ENCODE data around the gene HEATR9.

The HEATR9 gene

DNA sequence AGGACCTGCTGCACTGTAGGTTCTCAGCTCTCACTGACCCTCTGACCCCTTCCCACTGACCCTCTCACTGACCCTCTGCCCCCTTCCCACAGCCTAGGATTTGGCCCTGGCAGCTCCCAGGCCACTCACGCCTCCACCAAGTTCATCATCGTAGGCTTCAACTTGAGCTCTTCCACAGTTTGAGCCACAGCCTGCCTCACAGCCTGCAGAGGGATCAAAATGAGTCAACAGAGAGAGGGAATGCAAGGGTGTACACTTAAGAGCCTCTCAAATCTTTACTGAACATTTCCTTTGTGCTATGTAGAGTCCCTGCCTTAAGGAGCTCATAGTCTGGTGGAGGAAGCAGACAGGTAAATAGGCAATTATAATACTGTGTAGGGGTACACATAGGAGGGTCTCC lies 12.1 kb downstream of the HEATR9 start:
- no peak for DNase-seq

DNA sequence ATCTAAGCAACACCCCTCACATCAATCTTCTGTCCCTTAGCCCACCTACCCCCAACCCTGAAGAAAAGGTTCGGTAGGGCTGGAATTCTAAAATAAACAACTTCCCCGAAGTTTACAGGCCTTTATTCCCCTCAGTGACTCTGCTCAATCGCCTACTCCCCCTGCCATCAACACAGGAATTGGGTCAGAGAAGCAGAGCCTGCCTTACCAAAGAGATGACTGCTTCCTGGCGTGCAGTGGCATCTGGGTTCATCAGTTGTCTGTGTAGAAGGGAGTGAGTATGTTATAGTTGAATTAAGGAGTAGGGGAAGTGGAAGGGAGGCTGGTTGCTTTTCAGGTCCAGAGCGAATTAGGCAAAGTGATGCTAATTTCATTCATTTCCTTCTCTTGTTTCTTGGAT lies 12.7 kb downstream of the HEATR9 start:
- DNase-seq = no peak

DNA sequence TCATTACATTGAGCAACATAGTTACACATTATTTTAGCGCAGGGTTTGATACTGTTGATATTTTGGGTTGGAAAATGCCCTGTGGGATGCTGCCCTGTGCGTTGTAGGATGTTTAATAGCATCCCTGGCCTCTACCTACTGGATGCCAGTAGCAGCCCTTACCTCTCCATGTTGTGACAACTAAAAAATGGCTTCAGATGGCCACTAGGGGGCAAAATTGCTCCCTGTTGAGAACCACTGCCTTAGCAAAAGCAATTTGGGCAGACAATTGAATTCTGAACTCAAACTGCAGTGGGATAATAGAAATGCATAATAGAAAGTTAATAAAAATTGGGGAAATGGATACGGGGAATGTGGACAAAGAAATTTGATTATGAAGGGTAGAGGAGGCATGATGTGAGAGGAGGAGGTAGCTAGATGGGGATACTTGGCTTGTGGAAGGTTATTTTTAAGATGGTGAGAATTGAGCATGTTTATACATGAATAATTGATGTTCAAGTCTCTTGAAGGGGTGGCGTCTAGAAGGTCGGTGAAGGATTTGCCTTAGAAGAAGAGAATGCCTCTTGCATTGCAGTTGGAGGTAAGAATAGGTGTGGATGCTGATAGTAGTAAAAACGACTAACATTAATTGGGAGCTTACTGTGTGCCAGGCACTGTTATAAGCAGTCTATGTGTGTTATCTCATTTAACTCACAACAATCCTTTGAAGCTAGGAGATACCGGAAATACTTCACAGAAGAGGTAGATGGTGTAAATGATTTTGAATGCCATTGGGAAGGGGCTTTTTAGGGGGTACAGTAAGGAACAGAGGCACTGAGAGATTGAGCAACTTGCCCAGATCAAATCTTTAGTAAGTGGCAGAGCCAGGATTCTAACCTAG lies 19.0 kb downstream of the HEATR9 start:
- peak; percentile 54 for DNase-seq

DNA sequence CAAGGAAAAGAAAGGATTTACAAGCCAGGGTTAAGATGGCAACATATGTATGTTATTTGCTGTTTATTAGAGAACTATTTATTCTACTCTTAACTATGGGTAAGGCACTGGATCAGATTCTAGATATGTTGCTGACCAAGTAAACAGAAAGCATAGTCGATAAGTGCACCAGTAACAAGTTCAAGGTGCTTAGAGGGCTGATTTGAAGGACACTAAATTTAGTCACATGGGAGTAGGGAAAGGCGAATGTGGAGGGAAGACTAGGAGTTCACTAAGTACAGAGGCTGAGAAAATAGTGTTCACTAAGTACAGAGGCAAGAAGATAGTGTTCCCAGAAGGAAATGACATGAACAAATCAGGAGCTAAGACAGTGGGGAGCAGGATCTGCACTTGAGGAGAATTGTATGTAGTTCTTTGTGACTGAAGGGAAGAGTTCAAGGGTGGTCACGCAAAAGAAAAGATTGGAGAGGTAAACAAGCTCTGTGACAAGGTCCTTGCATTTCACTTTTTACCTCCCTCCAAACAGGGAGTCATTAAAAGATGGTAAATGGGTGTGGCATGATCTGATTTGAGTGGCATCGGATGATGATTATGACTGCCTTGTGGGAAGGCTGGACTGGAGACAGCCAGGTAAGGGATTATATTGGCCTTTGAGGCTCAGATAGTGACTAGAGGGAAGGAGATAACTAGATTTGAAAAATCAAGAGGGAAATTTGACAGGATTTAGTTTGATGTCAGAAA lies 20.9 kb downstream of the HEATR9 start:
- no peak for DNase-seq

DNA sequence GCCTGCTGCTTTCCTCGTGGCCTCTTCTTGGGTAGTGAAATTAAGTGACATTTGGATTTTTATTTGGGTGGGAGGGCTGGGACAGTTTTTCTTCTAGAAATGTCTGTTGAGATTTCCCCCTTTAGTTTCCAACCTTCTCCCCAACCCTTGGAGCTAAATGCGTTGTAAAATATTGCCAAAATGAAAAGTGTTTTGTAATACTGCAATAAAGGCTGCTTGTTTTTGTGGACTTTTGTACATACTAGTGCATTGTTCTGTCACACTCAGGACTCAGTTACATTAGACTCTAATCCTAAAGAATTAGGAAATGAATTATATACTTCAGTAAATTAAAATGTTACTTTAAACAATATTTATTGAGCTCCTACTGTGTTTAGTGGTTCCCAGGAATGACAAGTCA lies 21.7 kb downstream of the HEATR9 start:
- DNase-seq = no peak

DNA sequence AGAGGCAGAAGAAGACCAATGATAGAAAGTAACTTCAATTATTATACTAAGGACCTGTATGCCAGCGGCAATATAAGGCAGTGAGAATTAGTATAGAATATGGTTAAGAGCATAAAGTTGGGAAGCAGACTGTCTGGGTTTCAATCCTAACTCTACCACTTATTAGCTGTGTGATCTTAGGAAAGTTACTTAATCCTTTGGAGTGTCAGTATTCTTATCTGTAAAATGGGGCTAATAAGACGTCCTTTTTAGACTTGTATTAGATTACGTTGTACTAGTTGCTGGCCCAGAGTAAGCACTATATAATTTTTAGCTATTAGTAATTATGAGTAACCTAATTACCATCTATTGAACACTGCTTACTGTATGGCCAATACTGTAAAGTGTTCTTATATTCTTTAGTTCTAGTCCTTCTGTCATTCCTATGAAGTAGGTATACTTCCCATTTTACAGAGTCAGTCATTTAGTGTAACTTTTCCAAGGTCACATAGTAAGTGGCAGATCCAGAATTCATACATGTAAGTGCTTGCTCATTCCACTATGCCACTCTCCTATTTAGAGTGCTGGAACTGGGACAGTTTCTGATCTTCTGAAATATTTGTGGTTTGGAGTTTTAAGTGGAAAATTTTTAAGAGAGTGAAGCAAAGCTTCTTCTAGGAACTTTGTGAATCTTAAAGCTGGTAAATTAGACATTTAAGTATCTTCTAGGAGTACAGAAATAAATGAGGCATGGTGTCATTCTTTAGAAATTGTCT lies 22.5 kb downstream of the HEATR9 start:
- no peak for DNase-seq

DNA sequence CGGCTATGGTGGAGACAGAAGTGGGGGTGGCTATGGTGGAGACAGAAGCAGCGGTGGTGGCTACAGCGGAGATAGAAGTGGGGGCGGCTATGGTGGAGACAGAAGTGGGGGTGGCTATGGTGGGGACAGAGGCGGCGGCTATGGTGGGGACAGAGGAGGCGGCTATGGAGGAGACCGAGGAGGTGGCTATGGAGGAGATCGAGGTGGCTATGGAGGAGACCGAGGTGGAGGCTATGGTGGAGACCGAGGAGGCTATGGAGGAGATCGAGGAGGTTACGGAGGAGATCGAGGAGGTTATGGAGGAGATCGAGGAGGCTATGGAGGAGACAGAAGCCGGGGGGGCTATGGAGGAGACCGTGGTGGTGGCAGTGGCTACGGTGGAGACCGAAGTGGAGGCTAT lies 24.1 kb downstream of the HEATR9 start:
- no peak for DNase-seq

DNA sequence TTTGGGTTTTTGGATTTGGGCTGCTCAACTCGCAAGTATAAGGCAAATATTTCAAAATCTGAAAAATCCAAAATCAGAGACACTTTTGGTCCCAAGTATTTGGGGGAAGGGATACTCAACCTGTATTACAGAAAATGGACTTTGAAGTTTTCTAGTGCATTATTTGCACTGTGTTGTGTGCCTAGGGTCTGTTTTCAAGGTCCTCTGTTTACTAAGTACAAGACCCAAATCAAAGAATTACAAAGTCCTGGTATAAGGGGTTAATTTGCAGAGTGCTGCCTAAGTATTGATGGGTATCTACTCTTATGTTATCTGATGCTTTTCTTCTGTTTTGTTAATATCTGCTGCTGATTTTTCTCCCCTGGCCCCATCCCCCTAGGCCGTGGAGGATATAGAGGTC lies 25.0 kb downstream of the HEATR9 start:
- no peak for DNase-seq

DNA sequence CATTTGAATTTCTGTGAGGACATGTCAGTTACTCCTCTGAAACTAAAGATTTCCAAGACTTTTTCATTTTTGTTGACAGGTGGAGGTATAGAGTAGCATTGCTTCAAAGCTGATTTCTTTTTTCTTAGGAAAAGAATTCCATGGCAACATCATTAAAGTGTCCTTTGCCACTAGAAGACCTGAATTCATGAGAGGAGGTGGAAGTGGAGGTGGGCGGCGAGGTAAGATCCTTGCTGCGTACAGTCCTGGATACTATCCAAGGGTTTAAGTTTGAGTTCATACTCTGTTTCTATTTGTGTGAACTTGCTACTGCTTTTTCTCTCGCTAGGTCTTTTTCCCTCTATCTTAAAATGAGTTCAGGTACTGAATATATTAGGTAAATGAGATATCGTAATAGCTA lies 26.5 kb downstream of the HEATR9 start:
- no peak for DNase-seq

DNA sequence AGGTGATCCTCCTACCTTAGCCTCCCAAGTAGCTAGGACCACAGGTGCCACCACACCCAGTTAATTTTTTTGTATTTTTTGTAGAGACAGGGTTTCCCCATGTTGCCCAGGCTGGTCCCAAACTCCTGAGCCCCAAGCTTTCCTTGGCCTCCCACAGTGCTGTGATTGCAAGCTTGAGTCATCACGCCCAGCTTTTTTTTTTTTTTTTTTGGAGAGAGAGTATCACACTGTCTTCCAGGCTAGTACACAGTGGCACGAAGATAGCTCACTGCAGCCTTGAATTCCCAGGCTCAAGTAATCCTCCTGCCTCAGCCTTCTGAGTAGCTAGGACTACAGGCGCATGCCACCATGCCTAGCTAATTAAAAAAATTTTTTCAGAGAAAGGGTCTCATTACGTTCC lies 27.2 kb downstream of the HEATR9 start:
- DNase-seq = no peak

DNA sequence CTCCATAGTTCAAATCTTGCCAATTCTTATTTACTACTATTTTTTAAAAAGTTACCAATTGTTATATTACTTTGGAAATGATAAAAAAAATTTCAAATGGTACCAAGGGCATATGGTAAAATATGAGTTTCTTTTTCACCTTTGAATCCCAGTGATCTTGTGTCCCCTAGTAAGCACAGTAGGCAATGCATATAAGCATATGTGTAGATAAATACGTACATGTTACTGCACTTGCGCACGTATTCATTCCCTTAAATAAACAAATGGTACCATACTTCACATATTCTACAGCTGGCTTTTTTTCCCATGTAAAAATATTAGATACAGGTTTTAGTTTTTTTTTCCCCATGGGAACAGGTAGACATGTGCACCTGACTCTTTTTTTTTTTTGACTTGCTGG lies 27.6 kb downstream of the HEATR9 start:
- no peak for DNase-seq

DNA sequence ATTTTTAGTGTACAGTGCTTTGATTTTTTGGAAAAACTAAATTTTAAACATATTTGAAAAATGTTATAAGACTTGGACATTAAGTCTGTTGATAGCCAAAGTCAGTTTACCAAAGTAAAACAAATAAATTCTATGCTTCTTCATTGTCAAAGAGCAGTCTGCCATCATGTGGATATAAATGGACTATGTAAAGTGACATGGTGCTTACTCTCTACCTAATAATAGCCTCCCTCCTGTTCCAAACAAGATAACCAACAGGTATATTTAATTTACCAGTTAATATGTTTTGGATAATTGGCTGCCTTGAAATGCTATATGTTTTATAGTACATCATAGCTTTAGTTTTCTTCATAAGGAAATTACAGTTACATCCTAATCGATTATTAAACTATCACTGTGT lies 43.5 kb downstream of the HEATR9 start:
- DNase-seq = no peak

DNA sequence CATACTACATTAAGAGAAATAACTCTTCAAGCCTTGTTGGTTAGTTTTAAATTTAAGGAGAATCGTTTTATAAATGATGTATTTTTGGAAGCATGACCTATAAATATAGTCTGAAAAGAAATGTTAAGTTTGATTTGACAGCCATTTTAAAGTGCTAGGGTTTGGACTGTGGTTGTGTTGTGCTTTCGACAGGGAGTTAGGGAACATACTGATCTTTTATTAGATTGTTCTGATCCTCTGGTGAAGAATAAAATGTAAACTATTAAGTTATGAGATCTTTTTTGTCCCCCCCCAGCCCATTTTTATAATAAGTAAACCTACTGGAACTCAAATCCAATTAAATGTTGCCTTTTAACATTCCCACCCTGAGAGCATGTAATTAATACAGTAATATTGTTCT lies 47.4 kb downstream of the HEATR9 start:
- DNase-seq = no peak

DNA sequence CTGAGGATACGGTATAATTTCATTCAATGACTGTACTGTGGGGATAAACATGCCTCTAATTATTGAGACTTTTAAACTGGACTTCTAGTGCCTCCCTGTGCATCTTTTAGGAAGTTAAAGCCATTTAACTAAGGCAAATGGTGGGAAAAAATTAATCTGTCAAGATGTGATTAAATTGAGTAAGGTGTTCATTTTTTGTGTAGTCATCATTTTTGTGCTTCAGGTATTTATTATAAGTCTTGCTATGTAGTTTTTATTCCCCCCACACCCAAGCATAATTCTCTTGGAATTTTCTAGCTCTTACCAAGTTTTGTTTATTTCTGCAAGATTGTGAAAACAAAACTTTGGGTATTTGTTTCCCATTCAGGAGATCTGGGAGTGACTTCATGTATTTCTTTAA lies 49.2 kb downstream of the HEATR9 start:
- DNase-seq = no peak

DNA sequence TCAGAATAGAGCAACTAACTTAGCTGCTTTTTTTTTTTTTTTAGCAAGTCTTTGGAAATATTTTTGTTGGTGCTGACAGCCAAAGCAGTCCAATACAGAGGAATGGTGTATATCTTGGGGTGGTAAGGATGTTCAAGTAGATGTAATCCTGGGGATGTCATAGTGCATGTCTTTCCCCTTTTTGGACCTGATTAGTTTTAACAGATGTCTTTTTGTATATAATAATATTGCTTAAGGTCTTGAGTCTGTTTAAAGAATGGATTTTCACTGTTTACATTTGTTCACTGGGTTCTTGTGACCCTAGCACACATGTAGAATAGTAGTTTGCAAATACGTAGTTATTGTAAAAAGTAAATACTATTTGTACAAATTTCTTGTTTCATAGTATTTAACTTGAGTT lies 51.5 kb downstream of the HEATR9 start:
- no peak for DNase-seq

DNA sequence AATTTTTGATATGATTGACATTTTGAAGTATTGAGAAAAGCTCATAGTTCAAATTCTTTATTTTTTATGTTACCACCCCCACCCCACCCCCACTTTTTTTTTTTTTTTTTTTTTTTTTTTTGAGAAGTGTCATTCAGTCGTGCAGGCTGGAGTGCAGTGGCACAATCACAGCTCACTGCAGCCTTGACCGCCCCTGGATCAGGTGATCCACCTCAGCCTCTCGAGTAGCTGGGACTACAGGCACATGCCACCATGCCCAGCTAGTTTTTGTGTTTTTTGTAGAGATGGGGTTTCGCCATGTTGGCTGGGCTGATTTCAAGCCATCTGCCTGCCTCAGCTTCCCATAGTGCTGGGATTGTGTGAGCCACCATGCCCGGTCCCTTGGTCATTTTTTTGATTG lies 52.0 kb downstream of the HEATR9 start:
- DNase-seq = no peak

DNA sequence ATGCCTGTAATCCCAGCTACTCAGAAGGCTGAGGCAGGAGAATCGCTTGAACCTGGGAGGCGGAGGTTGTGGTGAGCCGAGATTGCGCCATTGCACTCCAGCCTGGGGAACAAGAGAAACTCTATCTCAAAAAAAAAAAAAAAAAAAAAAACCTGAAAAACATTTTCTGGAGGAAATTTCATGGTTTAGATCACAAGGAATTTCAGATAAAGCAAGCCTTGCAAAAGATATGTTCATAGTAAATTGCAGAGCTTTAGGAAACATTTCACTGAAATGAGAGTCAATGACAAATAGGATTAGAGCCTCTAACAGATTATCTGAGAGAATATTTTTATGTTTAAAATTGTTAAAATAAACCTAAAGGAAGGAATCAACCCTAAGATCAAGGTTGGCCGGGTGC lies 56.2 kb downstream of the HEATR9 start:
- no peak for DNase-seq

DNA sequence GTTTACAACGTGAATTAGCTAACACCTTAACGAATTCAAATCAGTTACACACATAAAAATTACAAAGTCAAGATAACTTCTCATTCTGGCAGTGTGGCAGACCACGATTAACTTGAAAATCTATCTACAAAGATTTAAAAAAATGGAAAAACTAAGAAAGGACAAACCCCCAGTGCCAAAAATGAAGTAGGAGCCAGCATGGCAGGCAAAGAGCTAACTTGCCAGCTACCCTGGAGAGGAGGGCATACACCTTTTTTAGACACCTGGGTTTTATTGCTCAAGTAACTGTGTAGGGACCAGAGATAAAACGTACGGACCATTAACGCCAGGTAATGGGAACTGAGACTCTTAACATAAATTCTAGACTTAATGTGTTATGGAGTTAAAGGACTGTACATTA lies 56.9 kb downstream of the HEATR9 start:
- no peak for DNase-seq

DNA sequence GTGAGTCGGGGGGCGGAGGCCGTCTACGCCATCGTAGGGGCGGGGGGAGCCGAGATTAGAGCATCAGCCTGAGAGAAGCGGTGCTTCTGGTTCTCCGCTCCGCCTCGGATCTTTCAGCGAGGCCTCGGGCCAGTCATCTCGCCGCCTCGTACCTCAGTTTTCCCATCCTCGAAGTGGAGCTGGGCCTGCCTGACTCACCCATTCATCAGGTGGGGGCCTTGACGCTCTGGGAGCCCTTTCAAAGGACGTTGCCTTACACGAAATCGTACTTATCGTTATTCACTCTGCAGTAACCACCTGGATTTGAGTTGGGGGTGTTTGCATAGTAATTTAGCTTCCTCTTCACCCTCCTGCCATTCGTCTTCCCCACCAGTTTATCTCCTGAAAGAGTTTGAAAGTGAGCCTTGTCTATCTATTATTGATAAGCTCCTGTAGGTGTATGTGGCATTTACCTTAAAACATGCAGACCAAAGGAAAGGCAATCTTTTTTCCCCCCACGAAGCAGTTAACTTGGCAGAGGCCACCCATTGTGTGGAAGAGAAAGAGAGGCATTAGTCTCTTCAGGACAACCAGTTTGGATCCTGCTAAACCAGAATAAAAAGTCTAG lies 58.7 kb downstream of the HEATR9 start:
- no peak for DNase-seq

DNA sequence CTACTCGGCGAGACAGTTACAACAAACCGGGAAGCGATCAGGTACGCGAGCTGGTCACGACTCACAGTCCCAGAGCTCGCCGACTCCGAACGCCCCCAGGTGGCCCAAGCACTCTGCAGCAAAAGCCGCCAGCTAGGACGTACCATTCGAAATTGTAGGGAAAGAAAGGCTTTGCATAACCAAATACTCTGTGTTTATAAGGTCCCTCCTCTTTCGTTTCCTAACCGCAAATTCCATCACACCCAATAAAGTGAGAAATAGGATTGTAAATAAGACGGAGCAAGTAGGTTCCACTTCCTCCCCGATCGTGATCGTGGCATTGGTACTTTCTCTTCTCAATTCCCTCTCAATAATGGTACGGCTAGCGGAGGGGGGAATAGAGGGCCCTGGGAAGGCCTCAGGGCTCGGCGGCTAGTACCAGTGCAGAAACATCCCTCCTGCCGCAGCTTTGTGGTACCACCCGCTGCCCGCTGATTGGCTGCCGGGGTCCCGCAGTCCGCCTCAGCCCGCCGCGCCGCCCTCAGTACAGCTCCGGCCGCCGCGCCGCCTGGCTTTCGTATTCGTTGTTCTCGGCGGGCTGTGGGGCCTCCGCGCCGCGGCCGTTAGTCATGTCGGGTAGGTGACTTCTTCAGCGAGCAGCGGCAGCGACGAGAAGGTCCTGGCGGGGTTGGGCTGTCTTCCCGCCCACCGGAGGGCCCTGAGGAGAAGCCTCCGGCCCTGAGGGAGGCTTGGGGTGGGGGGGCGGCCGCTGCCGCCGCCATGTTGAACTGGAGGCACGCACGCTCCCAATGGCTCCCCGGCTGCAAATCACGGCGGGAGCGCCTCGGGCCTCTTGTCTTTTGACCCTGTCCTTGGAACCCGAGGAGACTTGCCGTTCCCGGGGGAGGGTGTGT lies 59.5 kb downstream of the HEATR9 start, which contains the start of gene TAF15:
TSS of gene TAF15 (plus strand) at position 523 of the 893 bp plus-strand sequence. CDS start at position 609, 86 bp downstream.
- peak; percentile 97 for DNase-seq

DNA sequence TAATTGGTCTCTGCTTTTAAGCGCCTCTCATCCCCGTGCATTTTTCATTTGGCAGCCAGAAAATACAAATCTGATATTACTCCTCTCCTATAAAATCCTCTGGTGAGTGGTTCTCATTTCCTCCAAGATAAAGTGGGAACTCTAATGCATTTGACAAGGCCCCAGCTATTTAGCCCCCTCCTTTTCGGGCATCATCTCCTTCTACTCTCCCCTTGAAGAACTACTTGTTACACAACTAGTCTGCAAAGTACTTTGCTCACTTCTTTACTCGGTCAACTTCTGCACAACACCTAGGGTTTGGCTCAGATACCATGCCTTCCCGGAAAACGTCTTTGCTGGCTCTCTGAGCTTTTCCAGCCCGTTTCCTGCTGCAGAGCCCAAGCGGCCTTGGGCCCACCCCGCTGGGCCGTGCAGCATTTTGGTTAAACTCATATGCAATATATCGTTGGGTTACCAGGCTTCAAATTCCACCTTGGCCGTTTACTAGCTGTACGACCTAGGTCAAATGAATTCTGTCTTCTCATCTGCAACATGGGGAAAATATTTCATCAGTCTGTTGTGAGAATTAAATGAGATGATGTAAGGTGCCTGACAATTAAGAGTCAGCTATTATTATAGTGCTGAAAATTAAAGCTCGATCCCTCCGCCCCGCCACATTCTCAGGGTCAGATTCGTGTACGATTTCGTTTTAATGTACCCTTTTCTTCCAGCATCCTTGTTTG lies 60.3 kb downstream of the HEATR9 start:
- no peak for DNase-seq
